Hematopoietic multipotent progenitor cell treated with erythropoietin and hydrocortisone succinate and interleukin-3 and kit ligand, for 6 days (in vitro differentiated cells): ENCODE data around the gene OAF.

Experiments
- DNase-seq: peaks from one replicate; pipeline ENCODE4 v3.0.0-alpha.2; 2015

OAF gene

GRCh38 chr11:120184371-120184945, 26.4 kb upstream of the OAF start:
- DNase-seq, result no peak

- no peak for DNase-seq
These were observed 25.7 kb upstream of the OAF start for GRCh38 chr11:120184946-120185705.

- DNase-seq, result no peak
These were observed 25.0 kb upstream of the OAF start for GRCh38 chr11:120185706-120186455.

- no peak for DNase-seq
These were observed 24.4 kb upstream of the OAF start for GRCh38 chr11:120186456-120186773.

GRCh38 chr11:120186774-120187591, 23.8 kb upstream of the OAF start:
- no peak for DNase-seq

- DNase-seq, result no peak
These were observed 22.5 kb upstream of the OAF start for GRCh38 chr11:120188371-120188770.

- no peak for DNase-seq
These were observed 21.9 kb upstream of the OAF start for GRCh38 chr11:120188811-120189455.

- DNase-seq, result no peak
These were observed 19.8 kb upstream of the OAF start for GRCh38 chr11:120191058-120191457.

- DNase-seq, result no peak
These were observed 17.8 kb upstream of the OAF start for GRCh38 chr11:120192831-120193625.

- DNase-seq, result no peak
These were observed 16.7 kb upstream of the OAF start for GRCh38 chr11:120194166-120194565.

- DNase-seq, result no peak
These were observed 15.1 kb upstream of the OAF start for GRCh38 chr11:120195601-120196320.

GRCh38 chr11:120196826-120197225, 14.0 kb upstream of the OAF start:
- DNase-seq, result peak; percentile 28

GRCh38 chr11:120197251-120197891, 13.5 kb upstream of the OAF start:
- DNase-seq, result no peak

- no peak for DNase-seq
These were observed 12.9 kb upstream of the OAF start for GRCh38 chr11:120197977-120198376.

GRCh38 chr11:120198403-120198786, 12.4 kb upstream of the OAF start:
- no peak for DNase-seq

- no peak for DNase-seq
These were observed 11.9 kb upstream of the OAF start for GRCh38 chr11:120198787-120199469.

- no peak for DNase-seq
These were observed 11.2 kb upstream of the OAF start for GRCh38 chr11:120199613-120200012.

GRCh38 chr11:120200677-120201076, 10.2 kb upstream of the OAF start:
- no peak for DNase-seq

- no peak for DNase-seq
These were observed 9.2 kb upstream of the OAF start for GRCh38 chr11:120201653-120202052.

GRCh38 chr11:120203626-120204025, 7.2 kb upstream of the OAF start:
- no peak for DNase-seq
